Adrenal gland (tissue), 5 donors: ENCODE data around the gene SBK2.

Experiments
- CTCF ChIP-seq, 6 experiments: fragments of 450-650 bp in 4 of 6; fragments of 200-600 bp in 2 of 6; sonication (generic) in 1 of 6; IDR thresholded peaks; 1 replicate in 5 of 6; 2 replicates in 1 of 6; pipeline versions ENCODE4 v1.5.1 to v1.8.0; 2016 to 2021; ENCODE audit warnings: antibody characterized with exemption in 6 of 6, mild to moderate bottlenecking in 2 of 6, moderate library complexity in 1 of 6
- POLR2A ChIP-seq, 2 donors: fragments of 450-650 bp; IDR thresholded peaks; one replicate each; pipeline ENCODE4 v1.6.1; 2017; ENCODE audit warnings: antibody characterized with exemption in 2 of 2, mild to moderate bottlenecking in 2 of 2, moderate library complexity in 1 of 2
- donor health status: DM: no; HTN: no; CAD: no.

- TF ChIP-seq CTCF (IDR thresholded peaks at IDR 0.05) (no peak), POLR2A (IDR thresholded peaks at IDR 0.05) (no peak)
Measured at GRCh38 chr19:55530996-55531395, 5.9 kb downstream of the SBK2 start.
